ES-I3 (cell line): ENCODE measurements around the gene TBC1D2.

Experiments used
- H3K36me3 ChIP-seq: 2 replicates; pipeline ENCODE4 v1.6.1; 2013; ENCODE audit warnings: mild to moderate bottlenecking, low read length, control low read depth, moderate library complexity; ENCODE audit not compliant: insufficient read depth
- H3K4me1 ChIP-seq: 2 replicates; pipeline ENCODE4 v1.6.1; 2013; ENCODE audit warnings: mild to moderate bottlenecking, control low read depth, low read length; ENCODE audit not compliant: insufficient read depth
- H3K9ac ChIP-seq: 2 replicates; pipeline ENCODE4 v1.6.1; 2013; ENCODE audit warnings: low read depth, mild to moderate bottlenecking, low read length, moderate library complexity
- H3K9me3 ChIP-seq: 2 replicates; pipeline ENCODE4 v1.6.1; 2013; ENCODE audit warnings: mild to moderate bottlenecking, low read length, moderate library complexity; ENCODE audit not compliant: control insufficient read depth, insufficient read depth

TBC1D2 gene

GRCh38 chr9:98255578-98256296 is at the start of gene TBC1D2:
TSS of gene TBC1D2 (minus strand) at chr9:98255649. CDS start at chr9:98255541, 108 bp downstream.
- Histone ChIP-seq H3K9ac (peak within 1 kb of the TSS; percentile 86), H3K9me3 (no peaks in the 10 kb centered on the region), H3K36me3 (no peaks in the 10 kb centered on the region), H3K4me1 (peaks cover 7% of the 10 kb centered on the region; the same call in 1 of the 2 replicates)

DNA sequence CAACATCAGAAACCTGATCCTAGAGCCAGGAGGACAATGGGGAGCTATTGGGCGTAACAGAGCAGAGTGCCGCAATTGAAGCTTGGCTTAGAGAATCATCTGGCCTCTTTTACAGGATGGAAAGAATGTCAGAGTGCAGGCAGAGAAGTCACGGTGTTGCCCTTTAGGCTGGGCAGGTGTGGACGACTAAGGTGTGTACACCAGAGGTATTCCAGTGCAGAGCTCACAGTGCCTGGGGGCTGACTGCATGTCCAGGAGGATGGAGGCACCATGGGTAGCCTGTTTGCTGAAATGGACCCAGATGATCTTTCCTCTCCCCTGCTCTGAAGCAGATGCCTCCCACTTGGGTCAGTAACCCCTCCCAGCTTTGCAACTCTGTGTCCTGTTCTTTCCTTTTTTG is 48.9 kb upstream of the TBC1D2 start:
- Histone ChIP-seq H3K9me3 (no peaks in the 10 kb centered on the region), H3K4me1 (no peaks in the 10 kb centered on the region), H3K36me3 (no peaks in the 10 kb centered on the region), H3K9ac (no peak overlapping the region)

GRCh38 chr9:98303633-98304125 is 48.2 kb upstream of the TBC1D2 start:
- H3K9ac ChIP-seq, result no peak overlapping the region
- no peaks in the 10 kb centered on the region for H3K36me3 ChIP-seq
- H3K4me1 ChIP-seq, result no peaks in the 10 kb centered on the region
- no peaks in the 10 kb centered on the region for H3K9me3 ChIP-seq

- no peaks in the 10 kb centered on the region for H3K36me3 ChIP-seq
- H3K4me1 ChIP-seq, result no peaks in the 10 kb centered on the region
- no peak overlapping the region for H3K9ac ChIP-seq
- no peaks in the 10 kb centered on the region for H3K9me3 ChIP-seq
Measured at GRCh38 chr9:98302938-98303632, 47.6 kb upstream of the TBC1D2 start.

- no peak overlapping the region for H3K9ac ChIP-seq
- H3K9me3 ChIP-seq, result no peaks in the 10 kb centered on the region
- no peaks in the 10 kb centered on the region for H3K4me1 ChIP-seq
- H3K36me3 ChIP-seq, result no peaks in the 10 kb centered on the region
Measured at GRCh38 chr9:98302150-98302549, 46.7 kb upstream of the TBC1D2 start.

GRCh38 chr9:98300611-98301010 is 45.2 kb upstream of the TBC1D2 start:
- H3K9me3 ChIP-seq, result no peaks in the 10 kb centered on the region
- no peaks in the 10 kb centered on the region; the same call in 1 of the 2 replicates for H3K4me1 ChIP-seq
- H3K9ac ChIP-seq, result no peak overlapping the region
- H3K36me3 ChIP-seq, result no peaks in the 10 kb centered on the region

DNA sequence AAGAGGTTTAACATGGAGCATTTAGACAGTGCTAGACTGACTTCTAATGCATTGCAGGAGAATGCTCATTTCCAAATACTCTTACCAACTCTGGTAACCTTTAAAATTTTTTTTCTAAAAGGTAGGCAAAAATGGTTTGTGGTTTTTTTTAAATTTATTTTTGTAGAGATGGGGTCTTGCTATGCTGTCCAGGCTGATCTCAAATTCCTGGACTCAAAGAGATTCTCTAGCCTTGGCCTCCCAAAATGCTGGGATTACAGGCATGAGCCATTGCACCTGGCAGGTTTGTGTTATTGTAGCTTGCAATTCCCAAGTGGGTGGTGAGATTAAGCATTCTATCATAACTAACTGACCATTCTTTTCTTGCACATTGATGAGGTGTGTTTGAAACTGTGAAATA is 43.0 kb upstream of the TBC1D2 start:
- Histone ChIP-seq H3K9ac (no peak overlapping the region), H3K36me3 (no peaks in the 10 kb centered on the region), H3K9me3 (no peaks in the 10 kb centered on the region), H3K4me1 (no peaks in the 10 kb centered on the region; the same call in 1 of the 2 replicates)

GRCh38 chr9:98295824-98296223 is 40.4 kb upstream of the TBC1D2 start:
- Histone ChIP-seq H3K4me1 (no peaks in the 10 kb centered on the region; the same call in 1 of the 2 replicates), H3K9ac (no peak overlapping the region), H3K9me3 (no peaks in the 10 kb centered on the region), H3K36me3 (no peaks in the 10 kb centered on the region)

DNA sequence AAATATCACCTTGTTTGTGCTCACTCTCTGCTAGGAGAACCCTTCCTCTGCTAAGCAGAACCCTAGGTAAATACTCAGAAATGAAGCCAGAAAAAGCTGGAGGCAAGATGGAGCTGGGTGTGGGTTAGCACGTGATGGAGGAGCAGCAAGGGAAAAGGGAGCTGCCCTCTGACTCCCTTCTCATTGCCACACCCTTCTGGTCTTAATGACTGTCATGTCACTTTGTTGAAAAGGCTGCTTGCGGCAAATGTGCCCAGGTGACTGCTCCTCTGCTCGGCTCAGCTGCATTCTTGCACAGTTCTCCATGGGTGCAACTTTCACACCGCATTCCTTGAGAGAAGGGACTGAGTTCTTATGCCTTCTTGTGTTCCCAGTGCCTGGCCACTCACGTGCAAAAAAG is 36.4 kb upstream of the TBC1D2 start:
- no peaks in the 10 kb centered on the region for H3K36me3 ChIP-seq
- H3K9ac ChIP-seq, result no peak overlapping the region
- H3K4me1 ChIP-seq, result peaks cover 21% of the 10 kb centered on the region
- no peaks in the 10 kb centered on the region for H3K9me3 ChIP-seq

DNA sequence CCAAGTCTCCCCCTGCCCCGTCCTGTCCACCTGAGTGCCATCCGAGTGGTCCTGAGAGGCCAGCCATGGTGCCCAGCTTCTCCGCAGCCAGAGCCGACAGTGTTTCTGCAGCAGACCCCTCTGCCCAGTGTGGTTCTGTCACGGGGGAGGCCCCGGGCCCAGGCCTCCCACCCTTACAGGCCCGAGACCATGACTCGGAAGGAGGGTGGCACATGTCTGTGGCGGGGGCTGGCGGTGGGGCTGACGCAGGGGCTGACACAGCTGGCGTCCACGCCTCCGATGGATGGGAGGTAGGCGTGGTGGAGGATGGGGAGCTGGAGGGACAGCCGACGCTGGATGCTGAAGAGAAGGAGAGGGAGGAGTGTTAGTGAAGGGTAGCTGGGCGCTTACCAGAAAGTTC is 35.0 kb upstream of the TBC1D2 start:
- Histone ChIP-seq H3K9ac (no peak overlapping the region), H3K4me1 (peaks cover 21% of the 10 kb centered on the region), H3K36me3 (no peaks in the 10 kb centered on the region)

DNA sequence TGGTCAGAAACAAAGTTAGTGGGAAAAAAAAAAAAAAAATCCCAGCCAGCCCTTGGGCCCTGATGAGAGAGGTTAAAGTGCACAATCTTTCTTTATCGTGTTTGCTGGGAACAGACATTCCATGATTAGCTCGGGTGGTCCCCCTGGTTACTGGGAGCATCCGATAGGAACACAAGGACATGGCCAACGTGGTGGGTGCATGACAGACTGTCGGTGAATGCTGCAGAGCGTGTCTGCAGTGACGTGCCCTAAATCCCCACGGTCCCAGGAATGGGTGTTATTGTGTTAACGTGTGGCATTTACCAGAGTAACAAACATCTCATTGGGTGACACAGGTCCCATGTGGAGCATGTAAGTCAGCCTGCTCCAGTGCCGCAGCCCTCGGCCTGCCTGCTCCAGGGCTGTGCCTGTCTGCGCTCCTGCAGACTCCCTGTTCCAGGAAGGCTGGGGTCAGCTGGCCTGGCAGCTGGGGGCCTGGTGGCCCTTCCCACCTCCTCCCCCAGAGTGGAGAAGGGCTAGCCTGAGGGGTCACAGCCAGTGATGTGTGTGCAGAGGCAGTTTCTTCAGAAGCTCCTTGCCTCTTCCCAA is 34.3 kb upstream of the TBC1D2 start:
- H3K4me1 ChIP-seq, result peaks cover 21% of the 10 kb centered on the region
- no peaks in the 10 kb centered on the region for H3K9me3 ChIP-seq
- no peaks in the 10 kb centered on the region for H3K36me3 ChIP-seq
- H3K9ac ChIP-seq, result no peak overlapping the region

More for the DNA sequence above, 35.0 kb upstream of the TBC1D2 start:
- H3K9me3 ChIP-seq, result no peaks in the 10 kb centered on the region

GRCh38 chr9:98288881-98289280 is 33.4 kb upstream of the TBC1D2 start:
- no peaks in the 10 kb centered on the region for H3K9me3 ChIP-seq
- H3K36me3 ChIP-seq, result no peaks in the 10 kb centered on the region
- H3K9ac ChIP-seq, result no peak overlapping the region
- H3K4me1 ChIP-seq, result peaks cover 21% of the 10 kb centered on the region

DNA sequence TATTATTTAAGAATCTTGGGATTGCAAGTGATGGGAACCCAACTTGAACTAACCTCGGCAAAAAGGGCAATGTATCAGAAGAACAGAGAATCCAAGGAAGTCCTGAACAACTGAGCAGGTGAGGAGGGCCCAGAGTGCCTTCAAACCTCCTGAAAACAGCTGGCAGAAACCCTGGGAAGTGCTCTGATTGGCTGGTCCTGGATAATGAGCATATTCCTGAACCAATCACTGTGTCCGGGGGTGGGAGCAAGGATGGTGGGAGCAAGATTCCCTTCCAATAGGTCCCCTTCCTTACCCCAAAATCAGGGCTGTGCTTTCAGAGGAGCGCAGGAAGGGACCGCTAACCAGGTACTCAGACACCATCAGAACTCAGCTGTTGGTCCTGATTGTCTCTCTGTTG is 31.9 kb upstream of the TBC1D2 start:
- H3K4me1 ChIP-seq, result peaks cover 21% of the 10 kb centered on the region
- no peaks in the 10 kb centered on the region for H3K36me3 ChIP-seq
- no peaks in the 10 kb centered on the region for H3K9me3 ChIP-seq
- no peak overlapping the region for H3K9ac ChIP-seq

DNA sequence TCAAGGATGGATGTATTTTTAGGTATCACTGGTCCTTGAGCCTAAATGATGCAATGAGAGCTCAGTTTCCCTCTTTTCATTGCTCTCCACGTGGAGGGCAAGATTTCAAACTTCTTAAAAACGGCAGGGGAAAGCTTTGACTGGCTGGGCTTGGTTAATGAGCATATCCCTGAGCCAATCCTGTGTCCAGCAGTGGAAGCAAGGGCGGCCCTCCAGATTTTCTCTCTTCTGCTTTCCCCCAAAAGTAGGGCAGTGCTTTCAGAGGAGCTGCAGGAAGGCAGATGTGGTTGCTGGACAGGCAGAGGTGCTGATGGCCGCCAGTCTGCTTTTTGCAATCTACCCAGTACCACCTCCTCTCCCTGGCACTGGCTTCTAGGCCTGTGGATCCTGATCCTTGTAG is 30.0 kb upstream of the TBC1D2 start:
- H3K36me3 ChIP-seq, result no peaks in the 10 kb centered on the region
- no peaks in the 10 kb centered on the region for H3K9me3 ChIP-seq
- H3K9ac ChIP-seq, result no peak overlapping the region
- peaks cover 21% of the 10 kb centered on the region for H3K4me1 ChIP-seq

DNA sequence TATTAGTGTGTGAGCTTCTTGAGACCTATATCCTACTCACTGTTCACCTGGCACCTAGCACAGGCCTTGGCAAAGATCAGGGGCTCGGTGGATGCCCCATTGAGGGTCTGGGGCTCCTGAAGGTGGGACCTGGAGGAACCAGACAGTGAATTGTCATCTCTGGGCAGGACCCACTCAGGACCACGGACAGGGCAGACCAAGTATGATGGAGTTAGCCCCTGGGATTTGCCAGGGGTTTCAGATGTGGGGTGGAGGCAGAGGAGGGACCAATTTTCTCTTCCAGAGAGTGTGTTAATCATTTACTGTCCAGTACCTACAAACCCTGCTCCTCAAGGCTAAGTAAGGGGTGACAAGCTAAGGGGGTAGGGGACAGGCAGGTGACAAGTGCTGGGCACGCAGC is 29.3 kb upstream of the TBC1D2 start:
- H3K36me3 ChIP-seq, result no peaks in the 10 kb centered on the region
- no peak overlapping the region for H3K9ac ChIP-seq
- no peaks in the 10 kb centered on the region for H3K9me3 ChIP-seq
- H3K4me1 ChIP-seq, result peaks cover 18% of the 10 kb centered on the region
